Naive thymus-derived CD8-positive, alpha-beta T cell (primary cell): ENCODE measurements around the gene CIT. TPM values are rescaled to one million over a fixed set of nuclear protein-coding genes. Genes with fewer than 3 reads are reported as not detected.

ENCODE experiments used
- ATAC-seq, 2 donors: fragments of 150-1000 bp; cut with Tn5 transposase in 1 of 2; sonication (Bioruptor Pico), chemical (Tn5 transposase) in 1 of 2; 1 replicate in 1 of 2; 2 replicates in 1 of 2; pipeline ENCODE4 v1.10.0; 2021; ENCODE audit warnings: mild to moderate bottlenecking in 2 of 2, moderate library complexity in 2 of 2
- POLR2A ChIA-PET: fragments of 350-600 bp; sonication (Branson Sonifier 250); formaldehyde crosslinking; loops from one replicate; lab custom pipeline; 2021; ENCODE audit warnings: antibody characterized with exemption; lab: Charles Lee
- DNase-seq, 10 donors: peaks; one replicate each; pipeline versions ENCODE4 v3.0.0 to v3.0.0-alpha.2; 2020 to 2022
- H3K27ac Mint-ChIP-seq, 10 donors: one replicate each; pipeline ENCODE4 v1.8.0; 2020 to 2022; ENCODE audit warnings: mild to moderate bottlenecking in 10 of 10, mixed read lengths in 10 of 10, moderate library complexity in 4 of 10, inconsistent platforms in 1 of 10
- H3K27me3 Mint-ChIP-seq, 5 donors: one replicate each; pipeline ENCODE4 v1.8.0; 2021 to 2022; ENCODE audit warnings: mixed read lengths in 5 of 5
- H3K36me3 Mint-ChIP-seq, 3 donors: one replicate each; pipeline ENCODE4 v1.8.0; 2020 to 2022; ENCODE audit warnings: mixed read lengths in 3 of 3, mild to moderate bottlenecking in 2 of 3, inconsistent platforms in 1 of 3
- H3K4me1 Mint-ChIP-seq, 4 donors: one replicate each; pipeline ENCODE4 v1.8.0; 2021 to 2022; ENCODE audit warnings: mixed read lengths in 4 of 4
- H3K4me3 Mint-ChIP-seq, 10 donors: one replicate each; pipeline ENCODE4 v1.8.0; 2020 to 2022; ENCODE audit warnings: mild to moderate bottlenecking in 10 of 10, mixed read lengths in 10 of 10, moderate library complexity in 6 of 10, inconsistent platforms in 1 of 10
- H3K9me3 Mint-ChIP-seq, 9 donors: one replicate each; pipeline ENCODE4 v1.8.0; 2020 to 2022; ENCODE audit warnings: mixed read lengths in 9 of 9, mild to moderate bottlenecking in 3 of 9, inconsistent platforms in 1 of 9, moderate library complexity in 1 of 9
- polyA plus RNA-seq, 3 donors: library from polyadenylated mRNA; unstranded; fragments of 300-500 nt; fragmentation: Illumina TruSeq; gene quantifications; one replicate each; pipeline ENCODE4 v1.2.3, GENCODE V29; 2021
- total RNA-seq, 8 experiments: library from RNA in 2 of 8; stranded (reverse) in 2 of 8; gene quantifications; one replicate each; pipeline ENCODE4 v1.2.3 and lab custom pipeline; 2021 to 2026

CIT gene
- total and polyA plus RNA-seq, 5 experiments from 2014 or later, result 0.01 to 2.3 (median 0.19) TPM

- Mint-ChIP-seq H3K4me3 (no peak overlapping the region), H3K27ac (no peak overlapping the region), H3K4me1 (no peaks in the 10 kb centered on the region), H3K36me3 (no peaks in the 10 kb centered on the region), H3K9me3 (no peaks in the 10 kb centered on the region), H3K27me3 (no peaks in the 10 kb centered on the region)
- POLR2A ChIA-PET, result no interaction called here
- ATAC-seq (no peak), DNase-seq (no peak)
Measured at GRCh38 chr12:119822046-119822445, 55.1 kb downstream of the CIT start.

- Mint-ChIP-seq H3K36me3 (peaks cover 0 to 1% (median 0%) of the 10 kb centered on the region in 3 donors), H3K4me3 (no peak overlapping the region), H3K9me3 (no peaks in the 10 kb centered on the region), H3K27me3 (no peaks in the 10 kb centered on the region), H3K27ac (no peak overlapping the region), H3K4me1 (no peaks in the 10 kb centered on the region)
- no peak for DNase-seq
- no peak for ATAC-seq
- POLR2A ChIA-PET, result no interaction called here
Measured at GRCh38 chr12:119819322-119819721, 57.8 kb downstream of the CIT start.

- Mint-ChIP-seq H3K27ac (no peak overlapping the region), H3K4me1 (no peaks in the 10 kb centered on the region), H3K27me3 (peaks cover 0 to 4% (median 0%) of the 10 kb centered on the region in 5 donors), H3K36me3 (peaks cover 0 to 1% (median 0%) of the 10 kb centered on the region in 3 donors), H3K9me3 (no peaks in the 10 kb centered on the region), H3K4me3 (no peak overlapping the region)
- ATAC-seq (no peak), DNase-seq (no peak)
- POLR2A ChIA-PET, result no interaction called here
Measured at GRCh38 chr12:119817546-119818343, 59.4 kb downstream of the CIT start.

GRCh38 chr12:119809023-119809422 is 68.1 kb downstream of the CIT start:
- H3K4me3 Mint-ChIP-seq, result no peak overlapping the region

GRCh38 chr12:119808441-119808840 is 68.7 kb downstream of the CIT start:
- no peak for ATAC-seq
- peaks cover 0 to 4% (median 0%) of the 10 kb centered on the region in 5 donors for H3K27me3 Mint-ChIP-seq
- H3K4me3 Mint-ChIP-seq, result no peak overlapping the region

More at GRCh38 chr12:119809023-119809422, 68.1 kb downstream of the CIT start:
- Mint-ChIP-seq H3K27ac (no peak overlapping the region), H3K36me3 (peaks cover 0 to 8% (median 4%) of the 10 kb centered on the region in 3 donors), H3K9me3 (peaks cover 0 to 10% (median 7%) of the 10 kb centered on the region in 9 donors), H3K27me3 (peaks cover 0 to 4% (median 0%) of the 10 kb centered on the region in 5 donors), H3K4me1 (peaks cover 0 to 5% (median 2%) of the 10 kb centered on the region in 4 donors)
- POLR2A ChIA-PET, result no interaction called here
- ATAC-seq (no peak), DNase-seq (no peak)

GRCh38 chr12:119807380-119807779 is 69.7 kb downstream of the CIT start:
- no peak overlapping the region for H3K27ac Mint-ChIP-seq
- DNase-seq (no peak), ATAC-seq (no peak)
- no peak overlapping the region for H3K4me3 Mint-ChIP-seq
- peaks cover 0 to 8% (median 4%) of the 10 kb centered on the region in 3 donors for H3K36me3 Mint-ChIP-seq
- H3K9me3 Mint-ChIP-seq, result peaks cover 0 to 10% (median 7%) of the 10 kb centered on the region in 9 donors
- peaks cover 0 to 5% (median 2%) of the 10 kb centered on the region in 4 donors for H3K4me1 Mint-ChIP-seq
- POLR2A ChIA-PET, result no interaction called here
- H3K27me3 Mint-ChIP-seq, result no peaks in the 10 kb centered on the region

More at GRCh38 chr12:119808441-119808840, 68.7 kb downstream of the CIT start:
- no peak for DNase-seq
- POLR2A ChIA-PET, result no interaction called here
- Mint-ChIP-seq H3K27ac (no peak overlapping the region), H3K9me3 (peaks cover 0 to 10% (median 7%) of the 10 kb centered on the region in 9 donors), H3K36me3 (peaks cover 0 to 8% (median 4%) of the 10 kb centered on the region in 3 donors), H3K4me1 (peaks cover 0 to 5% (median 2%) of the 10 kb centered on the region in 4 donors)

- Mint-ChIP-seq H3K27ac (peak overlapping the region in 1 of 10 donors; percentile 46), H3K27me3 (no peaks in the 10 kb centered on the region)
Measured at GRCh38 chr12:119804011-119804641, 73.0 kb downstream of the CIT start.

GRCh38 chr12:119803381-119803791 is 73.7 kb downstream of the CIT start:
- POLR2A ChIA-PET, result no interaction called here
- no peaks in the 10 kb centered on the region for H3K27me3 Mint-ChIP-seq
- no peak for DNase-seq
- peaks cover 0 to 8% (median 4%) of the 10 kb centered on the region in 3 donors for H3K36me3 Mint-ChIP-seq
- H3K9me3 Mint-ChIP-seq, result peaks cover 0 to 10% (median 7%) of the 10 kb centered on the region in 9 donors
- H3K4me3 Mint-ChIP-seq, result no peak overlapping the region
- no peak overlapping the region for H3K27ac Mint-ChIP-seq
- ATAC-seq, result no peak
- H3K4me1 Mint-ChIP-seq, result no peaks in the 10 kb centered on the region

More at GRCh38 chr12:119804011-119804641, 73.0 kb downstream of the CIT start:
- Mint-ChIP-seq H3K9me3 (peaks cover 0 to 10% (median 7%) of the 10 kb centered on the region in 9 donors), H3K36me3 (peaks cover 0 to 8% (median 4%) of the 10 kb centered on the region in 3 donors), H3K4me3 (no peak overlapping the region), H3K4me1 (peaks cover 0 to 5% (median 2%) of the 10 kb centered on the region in 4 donors)
- DNase-seq (no peak), ATAC-seq (no peak)
- POLR2A ChIA-PET, result no interaction called here

GRCh38 chr12:119802472-119802871 is 74.6 kb downstream of the CIT start:
- Mint-ChIP-seq H3K27ac (peak overlapping the region in 1 of 10 donors; percentile 17), H3K4me1 (no peaks in the 10 kb centered on the region)

GRCh38 chr12:119797090-119797489 is 80.0 kb downstream of the CIT start:
- no peaks in the 10 kb centered on the region for H3K9me3 Mint-ChIP-seq
- H3K27me3 Mint-ChIP-seq, result no peaks in the 10 kb centered on the region
- H3K27ac Mint-ChIP-seq, result no peak overlapping the region
- no peak overlapping the region for H3K4me3 Mint-ChIP-seq
- no peak for DNase-seq
- no peaks in the 10 kb centered on the region for H3K36me3 Mint-ChIP-seq
- POLR2A ChIA-PET, result no interaction called here
- H3K4me1 Mint-ChIP-seq, result no peaks in the 10 kb centered on the region
- no peak for ATAC-seq

More at GRCh38 chr12:119802472-119802871, 74.6 kb downstream of the CIT start:
- Mint-ChIP-seq H3K27me3 (no peaks in the 10 kb centered on the region), H3K4me3 (no peak overlapping the region), H3K36me3 (peaks cover 0 to 8% (median 4%) of the 10 kb centered on the region in 3 donors), H3K9me3 (peaks cover 0 to 9% (median 7%) of the 10 kb centered on the region in 9 donors)
- ATAC-seq (no peak), DNase-seq (no peak)
- POLR2A ChIA-PET, result no interaction called here

GRCh38 chr12:119796292-119796691 is 80.8 kb downstream of the CIT start:
- no peak for DNase-seq
- H3K9me3 Mint-ChIP-seq, result no peaks in the 10 kb centered on the region
- H3K4me1 Mint-ChIP-seq, result no peaks in the 10 kb centered on the region
- H3K4me3 Mint-ChIP-seq, result no peak overlapping the region
- POLR2A ChIA-PET, result no interaction called here
- no peaks in the 10 kb centered on the region for H3K36me3 Mint-ChIP-seq
- H3K27me3 Mint-ChIP-seq, result no peaks in the 10 kb centered on the region
- ATAC-seq, result no peak
- H3K27ac Mint-ChIP-seq, result no peak overlapping the region

GRCh38 chr12:119791453-119791852 is 85.7 kb downstream of the CIT start:
- H3K4me3 Mint-ChIP-seq, result no peak overlapping the region
- no peak overlapping the region for H3K27ac Mint-ChIP-seq
- no peaks in the 10 kb centered on the region for H3K27me3 Mint-ChIP-seq
- H3K36me3 Mint-ChIP-seq, result peaks cover 0 to 2% (median 0%) of the 10 kb centered on the region in 3 donors
- no peak for DNase-seq
- POLR2A ChIA-PET, result interaction anchor here (0.6 kb wide), 1 partner anchor 83 kb away, joined by 4 read pairs; no protein-coding TSS in a partner anchor
- H3K4me1 Mint-ChIP-seq, result no peaks in the 10 kb centered on the region
- H3K9me3 Mint-ChIP-seq, result no peaks in the 10 kb centered on the region
- ATAC-seq, result no peak

GRCh38 chr12:119788786-119789185 is 88.3 kb downstream of the CIT start:
- DNase-seq (no peak), ATAC-seq (no peak)
- H3K4me1 Mint-ChIP-seq, result no peaks in the 10 kb centered on the region
- peaks cover 0 to 12% (median 6%) of the 10 kb centered on the region in 3 donors for H3K36me3 Mint-ChIP-seq
- H3K9me3 Mint-ChIP-seq, result peaks cover 0 to 7% (median 2%) of the 10 kb centered on the region in 9 donors
- no peak overlapping the region for H3K4me3 Mint-ChIP-seq
- POLR2A ChIA-PET, result no interaction called here
- no peak overlapping the region for H3K27ac Mint-ChIP-seq
- no peaks in the 10 kb centered on the region for H3K27me3 Mint-ChIP-seq
